ENCODE results near the gene EXOC3L4. TPM values are rescaled to one million over a fixed set of nuclear protein-coding genes. Genes with fewer than 3 reads are reported as not detected.

The EXOC3L4 gene
- total and polyA plus RNA-seq, 2 donors (not counting 1 experiment from before 2014, with no cell fraction given), result not detected

GRCh38 chr14:103157969-103158368, 63.4 kb downstream of the EXOC3L4 start:
- no peak overlapping the region for H3K4me2 ChIP-seq (replicated peaks; ENCODE audit: low read depth, low read length, poor library complexity, severe bottlenecking)
- no peak for ATAC-seq (ENCODE audit: low read depth)
- intact Hi-C loops (cut with micrococcal nuclease), result no loop called here
- no peak for DNase-seq
- 96% methylated on average over 19 of the region's 19 CpGs for WGBS (ENCODE audit: insufficient coverage)
- no peak overlapping the region for H2AFZ ChIP-seq (ENCODE audit: insufficient read depth, low read depth, low read length, poor library complexity, severe bottlenecking)
- H3K4me1 ChIP-seq (ENCODE audit: control insufficient read depth in 2 of 2, insufficient read depth in 2 of 2, low read length in 2 of 2), result no peaks in the 10 kb centered on the region
- CTCF ChIA-PET, result no interaction called here
- H3K9me3 ChIP-seq (ENCODE audit: control extremely low read depth in 1 of 3, control insufficient read depth in 2 of 3, insufficient read depth in 1 of 3, low read length in 2 of 3), result peaks cover 0 to 4% (median 0%) of the 10 kb centered on the region in 3 donors
- no peaks in the 10 kb centered on the region for H3K36me3 ChIP-seq (replicated peaks in 1 of 2; ENCODE audit: control extremely low read depth in 1 of 2, control insufficient read depth in 1 of 2, extremely low read depth in 1 of 2, insufficient read depth in 2 of 2, low read length in 1 of 2)
- no peaks in the 10 kb centered on the region for H3K4me1 Mint-ChIP-seq
- no peak overlapping the region for H3K4me3 Mint-ChIP-seq
- H3K27ac ChIP-seq (ENCODE audit: low read length in 2 of 2), result no peak overlapping the region
- H3K27me3 Mint-ChIP-seq, result peaks cover 3% of the 10 kb centered on the region
- H3K9ac ChIP-seq (ENCODE audit: low read length), result no peak overlapping the region
- H3K4me3 ChIP-seq (ENCODE audit: control extremely low read depth in 1 of 5, extremely low read depth in 1 of 5, insufficient read depth in 1 of 5, low read depth in 2 of 5, low read length in 4 of 5), result no peak overlapping the region
- TF ChIP-seq EZH2 (IDR thresholded peaks at IDR 0.05; ENCODE audit: borderline replicate concordance, insufficient read depth, low read depth, low read length, poor library complexity, severe bottlenecking) (no peak), CTCF (IDR thresholded peaks at IDR 0.05) (no peak)
- peaks cover 0 to 3% (median 0%) of the 10 kb centered on the region in 4 experiments for H3K27me3 ChIP-seq (replicated peaks in 1 of 4; ENCODE audit: control extremely low read depth in 1 of 4, control insufficient read depth in 3 of 4, insufficient read depth in 4 of 4, low read length in 3 of 4)
- no peaks in the 10 kb centered on the region for H3K9me3 Mint-ChIP-seq (ENCODE audit: insufficient read depth)
- no peak overlapping the region for H3K27ac Mint-ChIP-seq
- no peaks in the 10 kb centered on the region for H4K20me1 ChIP-seq (ENCODE audit: control insufficient read depth, insufficient read depth, low read length, poor library complexity, severe bottlenecking)
- no peaks in the 10 kb centered on the region for H3K79me2 ChIP-seq (ENCODE audit: control insufficient read depth, insufficient read depth, low read length)
- POLR2A ChIA-PET, result no interaction called here

- DNase-seq, result no peak
- Histone ChIP-seq H3K36me3 (replicated peaks in 1 of 2; ENCODE audit: control extremely low read depth in 1 of 2, control insufficient read depth in 1 of 2, extremely low read depth in 1 of 2, insufficient read depth in 2 of 2, low read length in 1 of 2) (no peaks in the 10 kb centered on the region), H3K27ac (ENCODE audit: low read length in 2 of 2) (no peak overlapping the region), H3K4me2 (replicated peaks; ENCODE audit: low read depth, low read length, poor library complexity, severe bottlenecking) (no peak overlapping the region), H3K4me3 (ENCODE audit: control extremely low read depth in 1 of 5, extremely low read depth in 1 of 5, insufficient read depth in 1 of 5, low read depth in 2 of 5, low read length in 4 of 5) (no peak overlapping the region), H3K27me3 (replicated peaks in 1 of 4; ENCODE audit: control extremely low read depth in 1 of 4, control insufficient read depth in 3 of 4, insufficient read depth in 4 of 4, low read length in 3 of 4) (peaks cover 0 to 3% (median 0%) of the 10 kb centered on the region in 4 experiments), H3K9me3 (ENCODE audit: control extremely low read depth in 1 of 3, control insufficient read depth in 2 of 3, insufficient read depth in 1 of 3, low read length in 2 of 3) (peaks cover 0 to 4% (median 0%) of the 10 kb centered on the region in 3 donors), H3K79me2 (ENCODE audit: control insufficient read depth, insufficient read depth, low read length) (no peaks in the 10 kb centered on the region), H4K20me1 (ENCODE audit: control insufficient read depth, insufficient read depth, low read length, poor library complexity, severe bottlenecking) (no peaks in the 10 kb centered on the region), H3K4me1 (ENCODE audit: control insufficient read depth in 2 of 2, insufficient read depth in 2 of 2, low read length in 2 of 2) (no peaks in the 10 kb centered on the region), H2AFZ (ENCODE audit: insufficient read depth, low read depth, low read length, poor library complexity, severe bottlenecking) (no peak overlapping the region), H3K9ac (ENCODE audit: low read length) (no peak overlapping the region)
- no peak overlapping the region for H3K27ac Mint-ChIP-seq
- no peaks in the 10 kb centered on the region for H3K4me1 Mint-ChIP-seq
- peaks cover 3% of the 10 kb centered on the region for H3K27me3 Mint-ChIP-seq
- intact Hi-C loops (cut with micrococcal nuclease), result no loop called here
- ChIA-PET CTCF (no interaction called here), POLR2A (no interaction called here)
- no peak for ATAC-seq (ENCODE audit: low read depth)
- no peak for TF ChIP-seq EZH2 (IDR thresholded peaks at IDR 0.05; ENCODE audit: borderline replicate concordance, insufficient read depth, low read depth, low read length, poor library complexity, severe bottlenecking)
- no peak for TF ChIP-seq CTCF (IDR thresholded peaks at IDR 0.05)
- 54% methylated on average over 1 of the region's 1 CpG for WGBS (ENCODE audit: insufficient coverage)
- H3K9me3 Mint-ChIP-seq (ENCODE audit: insufficient read depth), result no peaks in the 10 kb centered on the region
- H3K4me3 Mint-ChIP-seq, result no peak overlapping the region
These were observed 64.2 kb downstream of the EXOC3L4 start for GRCh38 chr14:103158688-103159087.

Other genes with a start within 250 kb of the EXOC3L4 start
- gene AMN, start 172.1 kb upstream of the EXOC3L4 start, total RNA-seq, result 10.6 and 11.5 TPM in 2 replicates
- 9.2 and 15.0 TPM in 2 replicates for gene AMN, start 172.1 kb upstream of the EXOC3L4 start, polyA plus RNA-seq
- gene CDC42BPB, start 37.2 kb upstream of the EXOC3L4 start, total RNA-seq, result 52.5 and 59.2 TPM in 2 replicates
- gene CDC42BPB, start 37.2 kb upstream of the EXOC3L4 start, polyA plus RNA-seq, result 20.6 and 23.9 TPM in 2 replicates
- not detected in 2 replicates for gene LBHD2, start 10.5 kb upstream of the EXOC3L4 start, total RNA-seq
- gene LBHD2, start 10.5 kb upstream of the EXOC3L4 start, polyA plus RNA-seq, result not detected in 2 replicates
- 1.5 and 1.9 TPM in 2 replicates for gene TNFAIP2, start 28.7 kb downstream of the EXOC3L4 start, total RNA-seq
- 9.0 and 11.8 TPM in 2 replicates for gene TNFAIP2, start 28.7 kb downstream of the EXOC3L4 start, polyA plus RNA-seq
- 314 TPM in 2 replicates for gene EIF5, start 239.5 kb downstream of the EXOC3L4 start, total RNA-seq
- 206 and 269 TPM in 2 replicates for gene EIF5, start 239.5 kb downstream of the EXOC3L4 start, polyA plus RNA-seq

All from B cell (primary cell).